Measurements from ENCODE around the gene SLC9A8.

The SLC9A8 gene

GRCh38 chr20:49938173-49939163, 125.8 kb downstream of the SLC9A8 start:
- in situ Hi-C loops (cut with HindIII; ENCODE audit: low pct_unique_long_range_greater_than_20kb, low sequenced_read_pairs), result no loop called here
- DNase-seq (ENCODE audit: low read depth in 1 of 2, low spot score in 1 of 2), result no peak
- no peak for TF ChIP-seq JUND (IDR thresholded peaks at IDR 0.05; ENCODE audit: low read depth)

GRCh38 chr20:49941456-49941855, 128.8 kb downstream of the SLC9A8 start:
- no peak for TF ChIP-seq JUND (IDR thresholded peaks at IDR 0.05; ENCODE audit: low read depth)
- no peak for DNase-seq (ENCODE audit: low read depth in 1 of 2, low spot score in 1 of 2)
- in situ Hi-C loops (cut with HindIII; ENCODE audit: low pct_unique_long_range_greater_than_20kb, low sequenced_read_pairs), result no loop called here
